HG02943 (cell line): Measurements from ENCODE around the gene CDH4.
"Not testable (repeated sequence)": the region's sequence is repeated elsewhere in the genome, so short reads cannot be mapped to it uniquely, and the experiment has no call there.

Experiments used
- ATAC-seq: cut with Tn5 transposase; IDR thresholded peaks from one replicate; pipeline ENCODE4 v1.9.1; 2021; ENCODE audit warnings: mild to moderate bottlenecking, low read depth, moderate library complexity; ENCODE audit not compliant: unreplicated experiment

CDH4 gene

DNA sequence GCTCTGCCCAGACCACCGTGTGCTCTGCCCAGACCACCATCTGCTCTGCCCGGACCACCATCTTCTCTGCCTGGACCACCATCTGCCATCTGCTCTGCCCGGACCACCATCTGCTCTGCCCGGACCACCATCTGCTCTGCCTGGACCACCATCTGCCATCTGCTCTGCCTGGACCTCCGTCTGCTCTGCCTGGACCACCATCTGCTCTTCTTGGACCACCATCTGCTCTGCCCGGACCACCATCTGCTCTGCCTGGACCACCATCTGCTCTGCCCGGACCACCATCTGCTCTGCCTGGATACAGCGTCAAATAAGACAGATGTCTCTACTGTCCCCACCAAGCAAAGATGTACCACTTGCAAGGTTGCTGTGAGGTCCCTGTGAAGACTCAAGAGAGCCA is 154.7 kb downstream of the CDH4 start:
- not testable (repeated sequence) for ATAC-seq

DNA sequence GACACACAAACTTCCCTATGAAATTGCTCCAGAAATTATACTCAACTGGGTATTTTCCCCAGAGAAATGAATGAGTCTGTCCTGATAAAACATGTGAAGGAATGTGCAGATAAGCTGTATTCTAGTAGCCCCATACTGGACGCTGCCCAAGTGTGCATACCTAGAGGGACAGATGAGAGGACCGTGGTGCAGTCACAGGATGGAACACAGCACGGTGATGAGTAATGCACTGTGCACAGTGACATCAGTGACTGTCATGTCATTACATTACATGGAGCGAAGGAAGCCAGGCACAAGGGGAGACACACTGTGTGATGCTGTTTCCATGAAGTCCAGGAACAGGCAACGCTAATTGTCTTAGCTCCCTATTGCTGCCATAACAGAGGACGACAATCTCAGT is 155.5 kb downstream of the CDH4 start:
- no peak for ATAC-seq

DNA sequence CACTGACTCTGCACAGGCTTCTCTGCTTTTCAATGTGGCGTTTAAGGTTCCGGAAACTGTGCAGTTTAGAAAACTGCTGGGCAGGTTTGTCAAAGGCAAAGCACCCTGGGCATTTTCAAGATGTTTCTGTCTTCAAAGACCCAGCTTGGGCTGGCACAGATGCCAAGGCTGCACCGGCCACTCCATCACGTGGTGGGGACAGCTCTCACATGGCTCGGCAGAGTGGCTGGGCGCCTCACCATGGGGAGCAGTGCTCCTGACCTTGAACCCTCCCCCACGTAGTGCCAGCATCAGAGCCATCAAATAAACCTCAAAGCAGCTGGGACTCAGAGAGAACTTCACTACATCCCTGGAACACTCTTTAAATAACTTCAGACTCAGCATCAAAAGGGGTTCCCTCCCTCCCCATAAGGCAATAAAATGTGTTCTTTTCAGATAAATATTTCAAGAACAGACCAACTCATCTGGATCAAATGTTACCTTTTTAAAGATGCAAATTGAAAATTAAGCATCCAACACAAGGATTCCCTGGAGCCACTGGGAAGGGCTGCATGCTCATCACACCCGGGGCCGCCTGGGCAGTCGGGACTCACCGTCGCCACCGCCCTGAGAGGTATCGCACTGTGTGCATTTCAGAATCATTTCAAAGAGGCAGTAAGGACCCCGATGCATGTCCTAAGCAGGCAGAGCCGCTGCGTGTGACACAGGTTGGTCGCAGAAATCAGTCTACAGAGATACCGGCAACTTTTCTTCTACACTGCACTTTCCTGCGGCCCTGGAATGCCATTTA is 157.1 kb downstream of the CDH4 start:
- ATAC-seq = no peak

- no peak for ATAC-seq
These were observed 159.7 kb downstream of the CDH4 start for GRCh38 chr20:61411743-61412142.

DNA sequence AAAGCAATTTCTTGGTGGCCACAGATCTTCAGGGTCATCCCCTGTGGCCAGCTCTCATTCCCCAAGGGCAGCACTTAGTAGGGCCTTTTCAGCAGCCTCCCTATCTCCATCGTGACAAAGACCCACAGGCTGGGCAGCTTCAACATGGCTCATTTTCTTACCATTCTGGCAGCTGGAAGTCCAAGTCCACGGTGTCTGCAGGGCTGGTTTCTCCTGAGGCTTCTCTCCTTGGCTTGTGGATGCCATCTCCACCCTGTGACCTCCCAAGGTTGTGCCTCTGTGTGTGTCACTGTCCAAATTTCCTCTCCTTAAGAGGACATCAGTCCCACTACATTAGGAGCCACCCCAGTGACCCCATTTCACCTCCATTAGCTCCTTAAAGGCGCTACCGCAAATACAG is 161.7 kb downstream of the CDH4 start:
- ATAC-seq = no peak

- no peak for ATAC-seq
These were observed 162.5 kb downstream of the CDH4 start for GRCh38 chr20:61414455-61414991.

- no peak for ATAC-seq
These were observed 164.5 kb downstream of the CDH4 start for GRCh38 chr20:61416546-61416945.

DNA sequence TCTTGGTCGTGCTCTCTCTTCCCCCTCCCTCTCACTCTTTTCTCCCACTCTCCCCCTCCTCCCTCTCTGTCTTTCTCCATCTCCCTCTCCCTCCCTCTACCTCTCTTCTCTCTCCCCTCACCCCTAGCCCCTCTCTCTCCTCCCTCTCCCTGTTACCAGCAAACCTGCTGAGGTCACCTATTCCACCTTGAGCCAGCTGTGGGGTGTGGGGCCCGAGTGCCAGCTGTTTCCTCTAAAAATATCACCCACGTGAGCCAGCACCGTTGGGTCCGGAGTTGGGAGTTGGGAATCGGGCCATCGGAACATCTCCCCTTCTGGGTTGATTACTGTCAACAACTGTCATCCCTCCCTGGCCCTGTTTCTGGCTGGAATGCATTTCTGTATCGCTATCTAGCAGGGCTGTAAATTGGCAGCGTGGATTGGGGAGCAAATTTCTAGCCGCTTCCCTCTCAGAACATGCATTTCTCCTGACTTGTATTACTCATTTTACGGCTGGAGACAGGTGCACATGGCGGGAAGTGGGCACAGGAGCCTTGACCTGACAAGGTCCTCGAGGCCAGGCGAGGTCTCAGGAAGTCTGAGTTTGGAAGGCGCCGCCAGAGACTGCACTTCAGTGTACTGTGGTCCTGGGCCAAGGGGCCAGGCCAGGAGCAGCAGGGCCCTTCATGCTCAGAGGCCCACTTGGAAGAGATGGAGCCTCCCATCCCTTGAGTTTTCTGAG is 165.3 kb downstream of the CDH4 start:
- ATAC-seq = no peak

GRCh38 chr20:61419010-61419409 is 166.9 kb downstream of the CDH4 start:
- ATAC-seq = no peak

- ATAC-seq = no peak
These were observed 167.4 kb downstream of the CDH4 start for GRCh38 chr20:61419501-61419900.

DNA sequence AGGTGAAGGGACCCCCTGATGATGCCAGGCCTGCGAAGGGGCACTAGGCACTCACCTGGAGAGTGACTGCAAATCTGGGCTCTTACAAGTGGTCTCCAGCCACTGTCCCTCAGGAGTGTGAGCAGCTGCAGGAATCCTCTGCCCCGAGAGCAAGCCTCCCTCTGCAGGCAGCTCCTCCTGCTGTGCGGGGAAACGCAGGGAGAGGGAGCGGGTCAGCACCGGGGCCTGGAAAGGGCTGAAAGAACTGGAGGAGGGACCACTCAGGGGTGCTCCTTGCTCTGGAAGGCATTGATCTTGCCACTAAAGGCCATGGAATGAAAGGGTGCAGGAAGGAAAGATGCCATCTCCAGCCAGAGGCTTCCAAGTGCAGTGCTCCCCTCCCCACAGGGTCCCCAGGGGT is 168.0 kb downstream of the CDH4 start:
- no peak for ATAC-seq

DNA sequence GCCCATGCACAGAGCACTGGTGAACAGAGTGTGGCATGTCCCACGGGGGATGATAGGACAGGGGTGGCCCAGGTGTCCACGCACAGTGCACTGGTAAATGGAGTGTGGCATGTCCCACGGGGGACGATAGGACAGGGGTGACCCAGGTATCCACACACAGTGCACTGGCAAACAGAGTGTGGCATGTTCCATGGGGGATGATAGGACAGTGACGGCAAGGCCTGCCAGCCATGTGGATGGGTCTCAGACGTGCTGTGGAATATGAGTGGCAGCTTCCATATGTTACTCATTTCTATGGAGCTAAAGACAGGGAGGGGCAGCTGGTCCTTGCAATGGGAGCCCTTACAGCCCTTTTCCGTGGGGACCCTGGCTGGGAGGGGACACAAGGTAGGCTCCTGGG is 168.7 kb downstream of the CDH4 start:
- no peak for ATAC-seq

DNA sequence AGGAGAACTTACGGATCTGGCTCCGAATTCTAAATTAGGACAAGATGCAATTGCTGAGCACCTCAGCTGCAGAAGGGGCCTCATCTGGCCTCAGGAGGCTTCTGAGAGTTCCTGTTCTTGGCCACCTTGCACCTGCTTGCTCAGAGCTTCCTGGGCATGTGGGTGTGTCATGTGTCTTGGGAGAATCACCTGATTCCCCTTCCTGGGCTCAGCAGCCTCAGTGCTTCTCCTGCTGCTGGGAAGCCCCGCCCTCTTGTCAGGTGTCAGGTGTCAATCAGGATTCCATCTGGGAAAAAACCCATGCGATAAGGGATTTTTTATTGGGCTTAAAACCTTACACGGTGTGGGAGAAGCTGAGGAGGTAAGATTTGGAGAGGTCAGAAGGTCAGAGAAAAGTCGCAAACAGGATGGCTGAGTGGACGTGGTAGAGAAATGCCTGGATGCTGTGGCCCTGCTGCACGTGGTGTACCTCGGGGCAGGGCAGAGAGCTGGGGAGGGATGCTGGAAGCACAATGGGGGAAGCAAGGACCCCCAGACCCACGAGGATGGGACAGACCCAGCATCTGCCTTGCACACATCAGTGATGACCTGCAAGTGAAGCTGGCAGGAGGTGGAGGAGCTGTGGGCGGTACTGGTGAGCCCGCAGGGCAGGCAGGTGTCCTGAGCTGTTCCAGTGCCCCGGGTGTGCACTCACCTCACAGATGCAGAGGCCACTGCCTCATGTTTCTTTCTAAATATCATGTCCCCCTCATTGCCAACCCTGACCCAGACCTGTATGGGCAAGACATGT is 170.8 kb downstream of the CDH4 start:
- ATAC-seq = no peak

DNA sequence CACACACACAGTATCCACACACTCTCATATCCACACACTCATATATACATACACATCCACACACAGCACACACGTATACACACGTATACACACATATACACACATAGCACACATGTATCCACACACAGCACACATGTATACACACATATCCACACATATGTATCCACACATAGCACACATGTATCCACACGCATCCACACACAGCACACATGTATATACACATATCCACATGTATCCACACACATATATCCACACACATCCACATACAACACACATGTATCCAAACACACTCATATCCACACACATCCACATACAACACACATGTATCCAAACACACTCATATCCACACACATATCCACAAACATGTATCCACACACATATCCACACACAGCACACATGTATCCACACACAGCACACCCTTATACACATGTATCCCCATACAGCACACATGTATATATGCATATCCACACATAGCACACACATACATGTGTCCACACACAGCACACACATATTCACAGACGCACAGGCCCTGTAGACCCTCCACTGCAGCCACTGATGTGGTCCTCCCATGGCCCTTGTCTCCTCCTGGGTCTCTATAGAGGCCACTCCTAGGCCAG is 172.1 kb downstream of the CDH4 start:
- no peak for ATAC-seq

- ATAC-seq = no peak
These were observed 172.8 kb downstream of the CDH4 start for GRCh38 chr20:61424628-61425420.

GRCh38 chr20:61425541-61425991 is 173.5 kb downstream of the CDH4 start:
- ATAC-seq = not testable (repeated sequence)

DNA sequence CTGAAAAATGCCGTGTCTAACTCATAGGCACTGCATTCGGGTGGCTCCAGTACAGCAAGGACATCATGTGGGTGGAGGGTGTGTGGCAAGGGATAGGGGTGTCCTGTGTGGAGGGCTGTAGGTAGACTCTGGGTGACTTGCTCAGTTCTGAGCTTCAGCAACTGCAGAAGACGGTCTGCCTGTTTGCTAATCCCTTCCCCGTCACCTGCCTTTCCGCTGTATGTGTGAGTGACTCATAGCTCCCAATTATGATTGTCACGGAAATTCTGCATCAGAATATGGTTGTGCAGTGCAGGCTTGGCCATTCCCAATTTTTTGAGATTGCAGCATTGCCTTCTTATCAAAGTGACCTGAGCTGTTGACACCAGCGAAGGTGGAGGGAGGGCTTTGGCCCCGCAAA is 174.3 kb downstream of the CDH4 start:
- no peak for ATAC-seq

DNA sequence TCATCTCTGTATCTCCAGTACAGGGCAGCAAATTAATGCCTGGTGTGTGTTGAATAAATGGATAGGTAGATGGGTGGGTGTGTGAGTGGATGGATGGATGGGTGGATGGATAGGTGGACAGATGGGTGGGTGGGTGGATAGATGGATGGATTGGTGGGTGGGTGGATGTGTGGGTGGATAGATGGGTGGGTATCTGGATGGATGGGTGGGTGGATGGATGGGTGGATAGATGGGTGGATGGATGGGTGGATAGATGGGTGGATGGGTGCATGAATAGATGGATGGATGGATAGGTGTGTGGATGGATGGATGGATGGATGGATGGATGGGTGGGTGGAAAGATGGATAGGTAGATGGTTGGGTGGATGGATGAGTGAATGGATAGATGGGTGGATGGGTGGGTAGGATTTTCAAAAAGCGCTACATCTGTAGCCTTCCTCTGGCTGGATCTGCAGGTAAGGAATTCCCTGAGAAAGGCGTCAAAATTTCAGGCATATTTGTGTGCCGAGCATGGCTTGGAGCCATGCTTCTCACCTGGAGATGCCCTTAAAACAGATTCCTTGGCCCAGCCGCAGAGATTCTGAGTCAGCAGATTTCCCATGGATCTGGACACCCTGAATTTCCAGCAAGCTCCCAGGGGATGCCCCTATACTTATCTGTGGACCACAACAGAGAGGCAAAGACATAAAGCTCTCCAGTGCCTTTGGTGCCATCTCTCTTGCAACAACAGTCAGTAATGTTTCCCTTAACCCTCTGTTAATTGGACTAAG is 177.6 kb downstream of the CDH4 start:
- no peak for ATAC-seq

DNA sequence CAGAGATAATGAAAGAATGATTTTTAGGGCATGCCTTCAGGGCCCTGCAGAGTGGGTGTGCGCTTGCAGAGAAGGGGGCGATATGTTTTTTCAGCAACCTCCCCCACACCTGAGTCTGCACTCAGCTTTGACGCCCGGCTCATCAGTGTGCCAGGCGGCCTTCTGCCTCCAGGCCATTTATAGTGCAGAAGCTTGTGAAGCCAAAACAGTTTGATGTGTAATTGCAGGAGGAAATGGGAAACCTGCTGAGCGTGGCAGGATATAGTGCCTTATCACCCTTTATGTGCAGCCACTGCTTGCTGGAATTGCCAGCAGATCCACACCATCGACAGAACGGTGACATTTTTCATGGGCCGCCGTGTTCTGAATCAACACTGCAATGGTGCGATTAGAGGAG is 178.2 kb downstream of the CDH4 start:
- no peak for ATAC-seq
